Esophagus muscularis mucosa (tissue), 3 donors: ENCODE data around the gene SLC29A3.

Source experiments
- CTCF ChIP-seq, 3 experiments: fragments of 200-600 bp in 2 of 3; fragments of 450-650 bp in 1 of 3; sonication (generic) in 2 of 3; IDR thresholded peaks; one replicate each; pipeline ENCODE4 v1.5.1; 2017 to 2019; ENCODE audit warnings: antibody characterized with exemption in 3 of 3, mild to moderate bottlenecking in 2 of 3, moderate library complexity in 1 of 3
- POLR2A ChIP-seq: fragments of 450-650 bp; IDR thresholded peaks from one replicate; pipeline ENCODE4 v1.6.1; 2017; ENCODE audit warnings: antibody characterized with exemption, moderate library complexity, mild to moderate bottlenecking, low read depth

- no peak for TF ChIP-seq POLR2A
- TF ChIP-seq CTCF (IDR thresholded peaks at IDR 0.05) = no peak
These were observed 63.7 kb downstream of the SLC29A3 start for GRCh38 chr10:71382757-71383156.
